Lower leg skin (tissue), 3 donors: Measurements from ENCODE around the gene CRP.

Source experiments
- CTCF ChIP-seq, 3 donors: fragments of 450-650 bp; IDR thresholded peaks; one replicate each; pipeline ENCODE4 v1.5.1; 2016; ENCODE audit warnings: antibody characterized with exemption in 3 of 3, mild to moderate bottlenecking in 3 of 3, moderate library complexity in 2 of 3
- POLR2A ChIP-seq, 2 donors: fragments of 450-650 bp; IDR thresholded peaks; one replicate each; pipeline ENCODE4 v1.6.1; 2016 to 2017; ENCODE audit warnings: antibody characterized with exemption in 2 of 2, mild to moderate bottlenecking in 1 of 2, moderate library complexity in 1 of 2

- TF ChIP-seq POLR2A (IDR thresholded peaks at IDR 0.05) (no peak), CTCF (IDR thresholded peaks at IDR 0.05) (no peak)
These were observed 39.0 kb upstream of the CRP start for GRCh38 chr1:159753386-159753785.
